Measurements from ENCODE around the gene ZNF578. TPM values are rescaled to one million over a fixed set of nuclear protein-coding genes. Genes with fewer than 3 reads are reported as not detected.

Gene ZNF578
- total and polyA plus RNA-seq, 10 of the 15 experiments (the other 5 are each of a cell fraction or from before 2014, with no cell fraction given), result 0.10 to 0.43 (median 0.16) TPM; not detected in 4

DNA sequence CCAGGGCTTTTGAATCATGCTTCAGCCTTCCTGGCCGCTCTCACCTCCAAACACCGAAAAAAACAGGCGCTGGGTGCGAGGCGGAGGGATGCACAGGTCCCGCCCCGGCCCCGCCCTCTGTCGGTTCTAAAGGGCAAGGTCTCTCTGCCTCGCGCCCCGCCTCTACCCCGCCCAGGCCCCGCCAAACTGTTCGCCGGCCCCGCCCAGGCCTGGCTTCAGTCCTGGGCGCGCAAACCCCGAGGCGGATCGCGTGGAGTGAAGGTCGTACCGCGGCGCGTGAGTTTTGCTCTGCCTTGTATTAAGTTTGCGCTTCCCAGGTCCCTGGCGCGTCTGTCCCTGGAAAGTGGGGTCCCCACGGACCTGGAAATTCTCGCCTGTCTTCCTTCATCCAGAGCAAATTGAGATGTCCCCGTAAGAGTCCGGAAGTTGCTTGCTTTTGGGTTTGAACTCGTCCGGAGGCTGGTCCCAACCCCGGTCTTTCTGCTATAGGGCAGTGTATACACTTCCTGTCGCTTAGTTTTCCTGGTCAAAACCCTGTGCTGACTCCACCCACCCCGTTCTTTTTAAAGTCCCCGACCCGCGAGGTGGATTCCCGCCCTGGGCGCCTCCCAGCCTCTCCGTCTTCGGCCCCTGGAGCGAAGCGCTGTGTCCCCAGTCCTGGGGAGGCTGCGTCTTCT is 82.6 kb downstream of the ZNF578 start (continued):
- TF ChIP-seq, protein P1, sequence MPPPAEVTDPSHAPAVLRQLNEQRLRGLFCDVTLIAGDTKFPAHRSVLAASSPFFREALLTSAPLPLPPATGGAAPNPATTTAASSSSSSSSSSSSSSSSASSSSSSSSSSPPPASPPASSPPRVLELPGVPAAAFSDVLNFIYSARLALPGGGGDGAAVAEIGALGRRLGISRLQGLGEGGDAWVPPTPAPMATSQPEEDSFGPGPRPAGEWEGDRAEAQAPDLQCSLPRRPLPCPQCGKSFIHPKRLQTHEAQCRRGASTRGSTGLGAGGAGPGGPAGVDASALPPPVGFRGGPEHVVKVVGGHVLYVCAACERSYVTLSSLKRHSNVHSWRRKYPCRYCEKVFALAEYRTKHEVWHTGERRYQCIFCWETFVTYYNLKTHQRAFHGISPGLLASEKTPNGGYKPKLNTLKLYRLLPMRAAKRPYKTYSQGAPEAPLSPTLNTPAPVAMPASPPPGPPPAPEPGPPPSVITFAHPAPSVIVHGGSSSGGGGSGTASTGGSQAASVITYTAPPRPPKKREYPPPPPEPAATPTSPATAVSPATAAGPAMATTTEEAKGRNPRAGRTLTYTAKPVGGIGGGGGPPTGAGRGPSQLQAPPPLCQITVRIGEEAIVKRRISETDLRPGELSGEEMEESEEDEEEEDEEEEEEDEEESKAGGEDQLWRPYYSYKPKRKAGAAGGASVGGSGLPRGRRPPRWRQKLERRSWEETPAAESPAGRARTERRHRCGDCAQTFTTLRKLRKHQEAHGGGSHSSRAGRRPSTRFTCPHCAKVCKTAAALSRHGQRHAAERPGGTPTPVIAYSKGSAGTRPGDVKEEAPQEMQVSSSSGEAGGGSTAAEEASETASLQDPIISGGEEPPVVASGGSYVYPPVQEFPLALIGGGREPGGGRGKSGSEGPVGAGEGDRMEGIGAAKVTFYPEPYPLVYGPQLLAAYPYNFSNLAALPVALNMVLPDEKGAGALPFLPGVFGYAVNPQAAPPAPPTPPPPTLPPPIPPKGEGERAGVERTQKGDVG (CRISPR knock-in tag; IDR thresholded peaks at IDR 0.05), result no peak
- TF ChIP-seq NFXL1 (IDR thresholded peaks at IDR 0.05; ENCODE audit: borderline replicate concordance), result no peak
- TF ChIP-seq TCF3 (IDR thresholded peaks at IDR 0.05; ENCODE audit: borderline replicate concordance, insufficient read depth, low read depth, low read length), result no peak
- TF ChIP-seq STAT1 (conservative IDR thresholded peaks at IDR 0.05), result no peak
- peak; percentile 53 for TF ChIP-seq KLF5 (IDR thresholded peaks at IDR 0.05; ENCODE audit: partially characterized antibody)
- no peak for TF ChIP-seq RAD21 (IDR thresholded peaks at IDR 0.05; ENCODE audit: insufficient read depth, low read depth, low read length)
- TF ChIP-seq, protein P2, sequence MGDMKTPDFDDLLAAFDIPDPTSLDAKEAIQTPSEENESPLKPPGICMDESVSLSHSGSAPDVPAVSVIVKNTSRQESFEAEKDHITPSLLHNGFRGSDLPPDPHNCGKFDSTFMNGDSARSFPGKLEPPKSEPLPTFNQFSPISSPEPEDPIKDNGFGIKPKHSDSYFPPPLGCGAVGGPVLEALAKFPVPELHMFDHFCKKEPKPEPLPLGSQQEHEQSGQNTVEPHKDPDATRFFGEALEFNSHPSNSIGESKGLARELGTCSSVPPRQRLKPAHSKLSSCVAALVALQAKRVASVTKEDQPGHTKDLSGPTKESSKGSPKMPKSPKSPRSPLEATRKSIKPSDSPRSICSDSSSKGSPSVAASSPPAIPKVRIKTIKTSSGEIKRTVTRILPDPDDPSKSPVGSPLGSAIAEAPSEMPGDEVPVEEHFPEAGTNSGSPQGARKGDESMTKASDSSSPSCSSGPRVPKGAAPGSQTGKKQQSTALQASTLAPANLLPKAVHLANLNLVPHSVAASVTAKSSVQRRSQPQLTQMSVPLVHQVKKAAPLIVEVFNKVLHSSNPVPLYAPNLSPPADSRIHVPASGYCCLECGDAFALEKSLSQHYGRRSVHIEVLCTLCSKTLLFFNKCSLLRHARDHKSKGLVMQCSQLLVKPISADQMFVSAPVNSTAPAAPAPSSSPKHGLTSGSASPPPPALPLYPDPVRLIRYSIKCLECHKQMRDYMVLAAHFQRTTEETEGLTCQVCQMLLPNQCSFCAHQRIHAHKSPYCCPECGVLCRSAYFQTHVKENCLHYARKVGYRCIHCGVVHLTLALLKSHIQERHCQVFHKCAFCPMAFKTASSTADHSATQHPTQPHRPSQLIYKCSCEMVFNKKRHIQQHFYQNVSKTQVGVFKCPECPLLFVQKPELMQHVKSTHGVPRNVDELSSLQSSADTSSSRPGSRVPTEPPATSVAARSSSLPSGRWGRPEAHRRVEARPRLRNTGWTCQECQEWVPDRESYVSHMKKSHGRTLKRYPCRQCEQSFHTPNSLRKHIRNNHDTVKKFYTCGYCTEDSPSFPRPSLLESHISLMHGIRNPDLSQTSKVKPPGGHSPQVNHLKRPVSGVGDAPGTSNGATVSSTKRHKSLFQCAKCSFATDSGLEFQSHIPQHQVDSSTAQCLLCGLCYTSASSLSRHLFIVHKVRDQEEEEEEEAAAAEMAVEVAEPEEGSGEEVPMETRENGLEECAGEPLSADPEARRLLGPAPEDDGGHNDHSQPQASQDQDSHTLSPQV (IDR thresholded peaks at IDR 0.05), result no peak
- no peak for TF ChIP-seq SREBF1 (IDR thresholded peaks at IDR 0.05; ENCODE audit: low read length)
- peak; percentile 78 for TF ChIP-seq POLR2AphosphoS5 (IDR thresholded peaks at IDR 0.05; ENCODE audit: low read length)
- peak; percentile 16 for TF ChIP-seq MEF2B (IDR thresholded peaks at IDR 0.05; ENCODE audit: partially characterized antibody, poor library complexity, severe bottlenecking)
- TF ChIP-seq HDAC2 (IDR thresholded peaks at IDR 0.05), result no peak
- no peak for TF ChIP-seq YY1 (IDR thresholded peaks at IDR 0.05; ENCODE audit: low read depth, low read length)
- TF ChIP-seq SMAD5 (IDR thresholded peaks at IDR 0.05; ENCODE audit: low read depth), result no peak
- TF ChIP-seq MYB (IDR thresholded peaks at IDR 0.05; ENCODE audit: borderline replicate concordance, low read depth, low read length), result no peak
- TF ChIP-seq ASH2L (IDR thresholded peaks at IDR 0.05; ENCODE audit: borderline replicate concordance, low read depth), result no peak
- TF ChIP-seq, protein P3, sequence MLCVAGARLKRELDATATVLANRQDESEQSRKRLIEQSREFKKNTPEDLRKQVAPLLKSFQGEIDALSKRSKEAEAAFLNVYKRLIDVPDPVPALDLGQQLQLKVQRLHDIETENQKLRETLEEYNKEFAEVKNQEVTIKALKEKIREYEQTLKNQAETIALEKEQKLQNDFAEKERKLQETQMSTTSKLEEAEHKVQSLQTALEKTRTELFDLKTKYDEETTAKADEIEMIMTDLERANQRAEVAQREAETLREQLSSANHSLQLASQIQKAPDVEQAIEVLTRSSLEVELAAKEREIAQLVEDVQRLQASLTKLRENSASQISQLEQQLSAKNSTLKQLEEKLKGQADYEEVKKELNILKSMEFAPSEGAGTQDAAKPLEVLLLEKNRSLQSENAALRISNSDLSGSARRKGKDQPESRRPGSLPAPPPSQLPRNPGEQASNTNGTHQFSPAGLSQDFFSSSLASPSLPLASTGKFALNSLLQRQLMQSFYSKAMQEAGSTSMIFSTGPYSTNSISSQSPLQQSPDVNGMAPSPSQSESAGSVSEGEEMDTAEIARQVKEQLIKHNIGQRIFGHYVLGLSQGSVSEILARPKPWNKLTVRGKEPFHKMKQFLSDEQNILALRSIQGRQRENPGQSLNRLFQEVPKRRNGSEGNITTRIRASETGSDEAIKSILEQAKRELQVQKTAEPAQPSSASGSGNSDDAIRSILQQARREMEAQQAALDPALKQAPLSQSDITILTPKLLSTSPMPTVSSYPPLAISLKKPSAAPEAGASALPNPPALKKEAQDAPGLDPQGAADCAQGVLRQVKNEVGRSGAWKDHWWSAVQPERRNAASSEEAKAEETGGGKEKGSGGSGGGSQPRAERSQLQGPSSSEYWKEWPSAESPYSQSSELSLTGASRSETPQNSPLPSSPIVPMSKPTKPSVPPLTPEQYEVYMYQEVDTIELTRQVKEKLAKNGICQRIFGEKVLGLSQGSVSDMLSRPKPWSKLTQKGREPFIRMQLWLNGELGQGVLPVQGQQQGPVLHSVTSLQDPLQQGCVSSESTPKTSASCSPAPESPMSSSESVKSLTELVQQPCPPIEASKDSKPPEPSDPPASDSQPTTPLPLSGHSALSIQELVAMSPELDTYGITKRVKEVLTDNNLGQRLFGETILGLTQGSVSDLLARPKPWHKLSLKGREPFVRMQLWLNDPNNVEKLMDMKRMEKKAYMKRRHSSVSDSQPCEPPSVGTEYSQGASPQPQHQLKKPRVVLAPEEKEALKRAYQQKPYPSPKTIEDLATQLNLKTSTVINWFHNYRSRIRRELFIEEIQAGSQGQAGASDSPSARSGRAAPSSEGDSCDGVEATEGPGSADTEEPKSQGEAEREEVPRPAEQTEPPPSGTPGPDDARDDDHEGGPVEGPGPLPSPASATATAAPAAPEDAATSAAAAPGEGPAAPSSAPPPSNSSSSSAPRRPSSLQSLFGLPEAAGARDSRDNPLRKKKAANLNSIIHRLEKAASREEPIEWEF (IDR thresholded peaks at IDR 0.05; ENCODE audit: insufficient replicate concordance, low read depth, low read length), result no peak
- TF ChIP-seq POLR2AphosphoS2 (IDR thresholded peaks at IDR 0.05; ENCODE audit: low read depth, low read length), result peak; percentile 79; the same call in 1 of the 2 replicates
- peak; percentile 78 for TF ChIP-seq NBN (IDR thresholded peaks at IDR 0.05)
